ENCODE data around the gene PYROXD2.
A peak's percentile ranks its signal among the peaks of the same experiment; 100 is the strongest.

PYROXD2 gene

GRCh38 chr10:98433881-98434732 lies 19.1 kb upstream of the PYROXD2 start:
- no peak for DNase-seq

- DNase-seq: no peak
These were observed 18.4 kb upstream of the PYROXD2 start for GRCh38 chr10:98433371-98433770.

GRCh38 chr10:98432330-98432729 lies 17.3 kb upstream of the PYROXD2 start:
- no peak for DNase-seq

- DNase-seq: no peak
These were observed 16.0 kb upstream of the PYROXD2 start for GRCh38 chr10:98431016-98431415.

GRCh38 chr10:98430427-98430826 lies 15.4 kb upstream of the PYROXD2 start:
- no peak for DNase-seq

GRCh38 chr10:98429320-98430072 lies 14.5 kb upstream of the PYROXD2 start:
- DNase-seq: no peak

GRCh38 chr10:98427011-98427515 lies 12.1 kb upstream of the PYROXD2 start:
- no peak for DNase-seq

GRCh38 chr10:98425511-98426352 lies 10.8 kb upstream of the PYROXD2 start:
- DNase-seq: peak; percentile 39

- no peak for DNase-seq
These were observed 9.6 kb upstream of the PYROXD2 start for GRCh38 chr10:98424295-98425254.

- no peak for DNase-seq
These were observed 8.7 kb upstream of the PYROXD2 start for GRCh38 chr10:98423691-98424120.

GRCh38 chr10:98422182-98422581 lies 7.2 kb upstream of the PYROXD2 start:
- no peak for DNase-seq

GRCh38 chr10:98420786-98421185 lies 5.8 kb upstream of the PYROXD2 start:
- DNase-seq: no peak

GRCh38 chr10:98419469-98420261 lies 4.7 kb upstream of the PYROXD2 start:
- DNase-seq: no peak

- DNase-seq: no peak
These were observed 3.9 kb upstream of the PYROXD2 start for GRCh38 chr10:98418665-98419468.

GRCh38 chr10:98417973-98418664 lies 3.1 kb upstream of the PYROXD2 start:
- DNase-seq: no peak

- no peak for DNase-seq
These were observed 2.5 kb upstream of the PYROXD2 start for GRCh38 chr10:98417481-98417959.

GRCh38 chr10:98416606-98417388 lies 1.8 kb upstream of the PYROXD2 start:
- no peak for DNase-seq

GRCh38 chr10:98415731-98416119 lies 743 bp upstream of the PYROXD2 start:
- no peak for DNase-seq

All from activated CD4-positive, alpha-beta T cell treated with anti-CD3 and anti-CD28 coated beads, Interleukin-2, amount 50 U/mL, for 1 hour (primary cell).